Liver (tissue), 9 donors: ENCODE results near the gene PAX7. TPM values are rescaled to one million over a fixed set of nuclear protein-coding genes. Genes with fewer than 3 reads are reported as not detected.

Experiments used
- DNase-seq: peaks from one replicate; pipeline ENCODE4 v3.0.0-alpha.2; 2017; ENCODE audit warnings: low spot score
- H3K27ac ChIP-seq, 2 donors: one replicate each; pipeline ENCODE4 v1.7.0; 2013; ENCODE audit warnings: inconsistent platforms in 2 of 2, low read length in 2 of 2, control low read depth in 1 of 2, low read depth in 1 of 2, mild to moderate bottlenecking in 1 of 2
- H3K27me3 ChIP-seq, 4 donors: one replicate each; pipeline versions ENCODE4 v1.6.1 to v1.7.0; 2013; ENCODE audit warnings: low read length in 3 of 4, inconsistent platforms in 1 of 4, mild to moderate bottlenecking in 1 of 4, moderate library complexity in 1 of 4; ENCODE audit not compliant: control insufficient read depth in 4 of 4, insufficient read depth in 4 of 4
- H3K36me3 ChIP-seq, 4 donors: one replicate each; pipeline versions ENCODE4 v1.6.1 to v1.7.0; 2013; ENCODE audit warnings: low read length in 3 of 4, mild to moderate bottlenecking in 3 of 4, low read depth in 1 of 4, moderate library complexity in 1 of 4; ENCODE audit not compliant: control insufficient read depth in 4 of 4, insufficient read depth in 3 of 4
- H3K4me1 ChIP-seq, 4 donors: one replicate each; pipeline versions ENCODE4 v1.6.1 to v1.7.0; 2013; ENCODE audit warnings: low read length in 3 of 4, mild to moderate bottlenecking in 3 of 4, moderate library complexity in 1 of 4; ENCODE audit not compliant: control insufficient read depth in 4 of 4, insufficient read depth in 4 of 4
- H3K4me3 ChIP-seq, 3 donors: one replicate each; pipeline versions ENCODE4 v1.6.1 to v1.7.0; 2013; ENCODE audit warnings: low read length in 3 of 3, control low read depth in 1 of 3, low read depth in 1 of 3, mild to moderate bottlenecking in 1 of 3
- H3K9ac ChIP-seq, 2 donors: one replicate each; pipeline ENCODE4 v1.7.0; 2013; ENCODE audit warnings: low read length in 2 of 2, mild to moderate bottlenecking in 2 of 2, moderate library complexity in 2 of 2, control low read depth in 1 of 2, low read depth in 1 of 2
- H3K9me3 ChIP-seq, 4 donors: one replicate each; pipeline versions ENCODE4 v1.6.1 to v1.7.0; 2013; ENCODE audit warnings: low read length in 3 of 4; ENCODE audit not compliant: control insufficient read depth in 4 of 4
- ATF3 ChIP-seq: IDR thresholded peaks from 2 replicates; pipeline ENCODE4 v1.6.1; 2016; ENCODE audit warnings: antibody characterized with exemption
- CTCF ChIP-seq: fragments of 150-350 bp; IDR thresholded peaks from 2 replicates; pipeline ENCODE4 v1.5.1; 2017; ENCODE audit warnings: improper control_type of control experiment, low read depth, low read length; ENCODE audit not compliant: missing input control
- EGR1 ChIP-seq, 2 donors: IDR thresholded peaks; 2 replicates each; pipeline ENCODE4 v1.6.1; 2016 to 2018; ENCODE audit warnings: antibody characterized with exemption in 2 of 2, low read depth in 2 of 2
- FOXA1 ChIP-seq: IDR thresholded peaks from 2 replicates; pipeline ENCODE4 v1.6.1; 2016; ENCODE audit warnings: antibody characterized with exemption
- FOXA2 ChIP-seq: IDR thresholded peaks from 2 replicates; pipeline ENCODE4 v1.6.1; 2016; ENCODE audit warnings: antibody characterized with exemption
- GABPA ChIP-seq, 2 donors: IDR thresholded peaks in 1 of 2; conservative IDR thresholded peaks in 1 of 2; 2 replicates each; pipeline ENCODE4 v1.6.1; 2016; ENCODE audit warnings: antibody characterized with exemption in 2 of 2, mild to moderate bottlenecking in 1 of 2, moderate library complexity in 1 of 2
- HNF4A ChIP-seq, 2 donors: conservative IDR thresholded peaks; 2 replicates each; pipeline ENCODE4 v1.6.1; 2016; ENCODE audit warnings: antibody characterized with exemption in 2 of 2, mild to moderate bottlenecking in 2 of 2
- HNF4G ChIP-seq: IDR thresholded peaks from 2 replicates; pipeline ENCODE4 v1.6.1; 2016; ENCODE audit warnings: antibody characterized with exemption
- JUND ChIP-seq, 2 donors: IDR thresholded peaks; 2 replicates each; pipeline ENCODE4 v1.6.1; 2016; ENCODE audit warnings: antibody characterized with exemption in 2 of 2
- MAX ChIP-seq: IDR thresholded peaks from 2 replicates; pipeline ENCODE4 v1.6.1; 2016; ENCODE audit warnings: antibody characterized with exemption
- NR2F2 ChIP-seq: IDR thresholded peaks from 2 replicates; pipeline ENCODE4 v1.6.1; 2016; ENCODE audit warnings: antibody characterized with exemption
- RAD21 ChIP-seq, 2 donors: IDR thresholded peaks; 2 replicates each; pipeline ENCODE4 v1.6.1; 2016; ENCODE audit warnings: antibody characterized with exemption in 2 of 2, mild to moderate bottlenecking in 2 of 2
- REST ChIP-seq: IDR thresholded peaks from 2 replicates; pipeline ENCODE4 v1.6.1; 2016; ENCODE audit warnings: antibody characterized with exemption, mild to moderate bottlenecking
- RXRA ChIP-seq, 2 donors: IDR thresholded peaks; 2 replicates each; pipeline ENCODE4 v1.6.1; 2017 to 2018; ENCODE audit warnings: antibody characterized with exemption in 2 of 2, mild to moderate bottlenecking in 1 of 2
- SP1 ChIP-seq: IDR thresholded peaks from 2 replicates; pipeline ENCODE4 v1.6.1; 2018; ENCODE audit warnings: antibody characterized with exemption, mild to moderate bottlenecking
- TAF1 ChIP-seq: conservative IDR thresholded peaks from 2 replicates; pipeline ENCODE4 v1.6.1; 2016; ENCODE audit warnings: antibody characterized with exemption, mild to moderate bottlenecking
- YY1 ChIP-seq: IDR thresholded peaks from 2 replicates; pipeline ENCODE4 v1.6.1; 2016; ENCODE audit warnings: antibody characterized with exemption, mild to moderate bottlenecking
- WGBS: extraction: QIAGEN DNeasy Blood & Tissue Kit; methylation state at CpG from one replicate; pipeline ENCODE4 v1.1.7; 2013; 5-methylcytosine and 5-hydroxymethylcytosine counted together
- polyA plus RNA-seq, 2 donors: library from polyadenylated mRNA; stranded (reverse) in 1 of 2; unstranded in 1 of 2; fragments of 200-250 nt in 1 of 2; fragments of >200 nt in 1 of 2; fragmentation: Nextera tagmentation in 1 of 2; extraction: Ambion mirVana in 1 of 2; gene quantifications; one replicate each; pipeline versions ENCODE4 v1.2.1 to v1.2.3, GENCODE V29; 2013 to 2015
- total RNA-seq, 2 donors: library from RNA; depleted of rRNA; stranded (reverse); fragments of >200 nt; gene quantifications; one replicate each; pipeline ENCODE4 v1.2.3, GENCODE V29; 2014
- donor health status: healthy.
- donor health status: healthy.
- donor health status: healthy.
- donor health status: healthy.
- donor health status: healthy.

PAX7 gene
- total and polyA plus RNA-seq, 4 donors: not detected

- TF ChIP-seq RXRA (IDR thresholded peaks at IDR 0.05): no peak
- TF ChIP-seq JUND (IDR thresholded peaks at IDR 0.05): no peak
- no peak for TF ChIP-seq FOXA2
- TF ChIP-seq CTCF: no peak
These were observed 21.1 kb downstream of the PAX7 start (continued) for GRCh38 chr1:18651713-18652112.

- Histone ChIP-seq H3K9ac (no peak overlapping the region), H3K4me1 (no peaks in the 10 kb centered on the region), H3K27me3 (peaks cover 4 to 32% (median 12%) of the 10 kb centered on the region in 4 donors), H3K27ac (no peak overlapping the region), H3K4me3 (no peak overlapping the region), H3K9me3 (no peaks in the 10 kb centered on the region), H3K36me3 (no peaks in the 10 kb centered on the region)
- no peak for DNase-seq
- TF ChIP-seq EGR1 (IDR thresholded peaks at IDR 0.05; ENCODE audit: low read depth in 2 of 2) (no peak), HNF4G (no peak), REST (no peak), HNF4A (conservative IDR thresholded peaks at IDR 0.05) (no peak), ATF3 (no peak), GABPA (IDR thresholded peaks at IDR 0.05 in 1 of 2, conservative IDR thresholded peaks at IDR 0.05 in 1 of 2) (no peak), FOXA2 (no peak), RXRA (IDR thresholded peaks at IDR 0.05) (no peak), JUND (IDR thresholded peaks at IDR 0.05) (no peak), TAF1 (no peak), SP1 (no peak), NR2F2 (no peak), MAX (no peak), YY1 (no peak), CTCF (no peak), RAD21 (IDR thresholded peaks at IDR 0.05) (no peak), FOXA1 (no peak)
- 13% methylated on average over 1 of the region's 1 CpG for WGBS
These were observed 22.1 kb downstream of the PAX7 start for GRCh38 chr1:18652791-18653190.
